RWPE2 (cell line): ENCODE data around the gene UVRAG.
"Not testable (repeated sequence)": the region's sequence is repeated elsewhere in the genome, so short reads cannot be mapped to it uniquely, and the experiment has no call there.

ENCODE experiments used
- ATAC-seq: fragments of 200-7000 bp; cut with Tn5 transposase; 3 replicates; pipeline ENCODE4 v1.9.1; 2021; ENCODE audit warnings: low read depth
- DNase-seq: peaks from one replicate; pipeline ENCODE4 v3.0.0-alpha.2; 2020; ENCODE audit warnings: low spot score
- H3K27ac ChIP-seq: fragments of 450-650 bp; 2 replicates; pipeline ENCODE4 v1.5.1; 2017; ENCODE audit warnings: mild to moderate bottlenecking; ENCODE audit not compliant: poor library complexity, severe bottlenecking
- H3K27me3 ChIP-seq: fragments of 250-450 bp; sonication (Bioruptor Pico); 2 replicates; pipeline ENCODE4 v1.5.1; 2021; ENCODE audit warnings: mild to moderate bottlenecking, moderate library complexity; ENCODE audit not compliant: insufficient read depth, poor library complexity, severe bottlenecking
- H3K36me3 ChIP-seq: fragments of 250-450 bp; sonication (Bioruptor Pico); 2 replicates; pipeline ENCODE4 v1.5.1; 2020; ENCODE audit warnings: low read depth, mild to moderate bottlenecking, moderate library complexity
- H3K4me1 ChIP-seq: fragments of 250-450 bp; sonication (Bioruptor Pico); 2 replicates; pipeline ENCODE4 v1.5.1; 2021; ENCODE audit warnings: mild to moderate bottlenecking, moderate library complexity; ENCODE audit not compliant: insufficient read depth, poor library complexity, severe bottlenecking
- H3K4me3 ChIP-seq: fragments of 250-450 bp; sonication (Bioruptor Pico); 2 replicates; pipeline ENCODE4 v1.5.1; 2021; ENCODE audit warnings: mild to moderate bottlenecking, moderate library complexity; ENCODE audit not compliant: severe bottlenecking
- H3K9me3 ChIP-seq: fragments of 250-450 bp; sonication (Bioruptor Pico); 2 replicates; pipeline ENCODE4 v1.5.1; 2021; ENCODE audit warnings: mild to moderate bottlenecking, moderate library complexity; ENCODE audit not compliant: severe bottlenecking
- TF ChIP-seq, protein P1 (sequence below): fragments of 450-650 bp; IDR thresholded peaks from one replicate; pipeline ENCODE4 v1.5.1; 2017; ENCODE audit warnings: mild to moderate bottlenecking, moderate library complexity; ENCODE audit not compliant: poor library complexity, severe bottlenecking

Gene UVRAG

DNA sequence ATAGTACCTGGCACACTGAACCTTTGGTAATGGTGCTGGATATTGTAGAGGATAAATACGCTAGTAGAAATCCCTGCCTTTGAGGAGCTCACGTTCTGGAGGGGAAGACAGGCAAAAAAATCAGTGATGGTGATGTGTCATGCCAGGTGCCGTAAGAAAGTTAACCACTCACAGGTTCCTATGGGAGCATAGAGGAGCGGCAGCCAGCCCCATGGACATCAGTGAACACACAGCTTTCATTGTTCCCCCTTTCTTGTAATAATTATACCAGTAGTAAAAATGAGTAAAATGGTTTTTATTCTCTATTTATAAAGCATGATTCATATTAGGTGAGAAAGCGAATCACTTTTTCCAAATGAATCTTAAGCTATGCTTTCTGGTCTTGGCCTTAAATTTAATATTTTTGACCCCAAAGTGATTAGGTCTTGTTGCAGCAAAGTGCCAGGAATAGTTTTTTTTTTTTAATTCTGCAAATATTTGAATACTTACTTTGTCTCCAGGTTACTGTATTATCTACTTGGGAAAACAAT is 57.9 kb downstream of the UVRAG start:
- Histone ChIP-seq H3K27ac (no peak overlapping the region), H3K4me1 (no peaks in the 10 kb centered on the region), H3K4me3 (no peak overlapping the region), H3K36me3 (no peaks in the 10 kb centered on the region), H3K27me3 (no peaks in the 10 kb centered on the region), H3K9me3 (no peaks in the 10 kb centered on the region)
- DNase-seq, result no peak
- TF ChIP-seq, protein P1, sequence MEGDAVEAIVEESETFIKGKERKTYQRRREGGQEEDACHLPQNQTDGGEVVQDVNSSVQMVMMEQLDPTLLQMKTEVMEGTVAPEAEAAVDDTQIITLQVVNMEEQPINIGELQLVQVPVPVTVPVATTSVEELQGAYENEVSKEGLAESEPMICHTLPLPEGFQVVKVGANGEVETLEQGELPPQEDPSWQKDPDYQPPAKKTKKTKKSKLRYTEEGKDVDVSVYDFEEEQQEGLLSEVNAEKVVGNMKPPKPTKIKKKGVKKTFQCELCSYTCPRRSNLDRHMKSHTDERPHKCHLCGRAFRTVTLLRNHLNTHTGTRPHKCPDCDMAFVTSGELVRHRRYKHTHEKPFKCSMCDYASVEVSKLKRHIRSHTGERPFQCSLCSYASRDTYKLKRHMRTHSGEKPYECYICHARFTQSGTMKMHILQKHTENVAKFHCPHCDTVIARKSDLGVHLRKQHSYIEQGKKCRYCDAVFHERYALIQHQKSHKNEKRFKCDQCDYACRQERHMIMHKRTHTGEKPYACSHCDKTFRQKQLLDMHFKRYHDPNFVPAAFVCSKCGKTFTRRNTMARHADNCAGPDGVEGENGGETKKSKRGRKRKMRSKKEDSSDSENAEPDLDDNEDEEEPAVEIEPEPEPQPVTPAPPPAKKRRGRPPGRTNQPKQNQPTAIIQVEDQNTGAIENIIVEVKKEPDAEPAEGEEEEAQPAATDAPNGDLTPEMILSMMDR, result no peak
- no peak for ATAC-seq

DNA sequence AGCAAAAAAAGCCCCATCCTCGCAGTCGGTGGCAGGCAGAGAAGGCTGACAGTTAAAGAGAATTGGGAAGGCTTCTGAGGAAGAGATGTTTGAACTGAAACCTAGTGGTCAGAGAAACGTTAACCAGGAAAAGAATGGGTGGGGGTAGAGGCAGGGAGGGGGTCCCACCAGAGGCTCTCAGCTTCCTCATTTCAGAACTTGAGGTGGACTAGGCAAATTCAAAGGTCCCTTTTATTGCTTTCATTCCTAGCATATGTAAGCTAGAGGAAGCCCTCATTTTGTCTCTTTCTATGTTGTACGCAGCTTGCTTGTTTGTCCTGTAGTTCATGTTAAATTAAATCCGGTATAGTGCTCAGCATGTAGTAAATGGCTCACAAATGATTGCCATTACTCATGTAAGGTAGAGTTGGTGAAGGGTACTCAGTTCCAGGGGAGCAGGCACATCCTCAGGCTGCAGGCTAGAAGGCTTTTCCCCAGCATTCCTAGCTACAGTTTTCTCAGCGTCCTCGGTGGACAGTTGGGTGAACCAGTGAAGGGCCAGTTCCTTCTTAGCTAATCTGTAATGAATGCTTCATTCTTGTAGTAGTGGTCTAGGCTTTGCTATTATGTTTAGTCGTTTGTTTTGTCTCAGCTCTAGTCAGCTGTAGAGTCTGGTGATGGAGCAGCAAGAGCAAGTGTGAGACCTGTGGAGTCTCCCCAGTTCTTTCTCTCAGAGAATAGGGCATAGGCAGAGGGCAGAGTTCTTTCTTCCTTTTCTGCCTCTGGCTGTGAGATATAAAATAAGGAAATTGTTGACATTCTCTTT is 58.6 kb downstream of the UVRAG start:
- Histone ChIP-seq H3K4me1 (no peaks in the 10 kb centered on the region), H3K27ac (no peak overlapping the region), H3K36me3 (no peaks in the 10 kb centered on the region), H3K27me3 (no peaks in the 10 kb centered on the region), H3K9me3 (no peaks in the 10 kb centered on the region), H3K4me3 (no peak overlapping the region)
- DNase-seq (no peak), ATAC-seq (no peak)
- TF ChIP-seq, protein P1, result no peak

DNA sequence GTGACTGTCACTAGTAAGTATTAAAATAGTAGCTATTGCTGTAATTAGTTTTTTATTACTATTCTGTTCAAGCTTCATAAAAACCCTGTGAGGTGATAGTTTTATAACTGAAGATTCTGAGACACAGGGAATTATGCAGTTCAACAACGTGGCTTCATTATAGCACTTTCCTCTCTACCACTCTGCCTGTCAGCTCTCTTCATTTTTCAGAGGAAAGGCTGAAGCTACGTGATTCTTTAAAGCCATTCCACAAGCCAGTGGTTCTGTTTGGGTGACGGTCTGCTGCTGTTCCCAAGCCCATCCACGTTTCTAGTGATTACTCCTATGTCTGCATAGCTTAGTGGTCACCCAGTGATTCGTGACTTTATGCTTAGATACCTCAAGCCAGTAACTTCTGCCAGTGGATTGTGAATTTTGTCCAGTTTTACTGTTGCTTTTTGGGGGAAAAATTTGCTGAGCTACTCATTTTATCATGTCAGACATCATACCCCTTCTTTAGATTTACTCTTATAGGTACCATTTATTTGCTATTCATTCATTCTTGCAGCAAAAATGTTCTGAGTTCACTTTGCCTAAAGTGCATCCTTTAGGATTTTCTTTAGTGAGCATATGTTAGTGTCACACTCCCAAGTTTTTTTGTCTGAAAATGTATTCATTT is 59.8 kb downstream of the UVRAG start:
- DNase-seq (no peak), ATAC-seq (no peak)
- TF ChIP-seq, protein P1, result no peak
- no peaks in the 10 kb centered on the region for H3K36me3 ChIP-seq
- no peaks in the 10 kb centered on the region for H3K4me1 ChIP-seq
- H3K27me3 ChIP-seq, result no peaks in the 10 kb centered on the region
- H3K4me3 ChIP-seq, result no peak overlapping the region
- H3K9me3 ChIP-seq, result no peaks in the 10 kb centered on the region
- H3K27ac ChIP-seq, result no peak overlapping the region

DNA sequence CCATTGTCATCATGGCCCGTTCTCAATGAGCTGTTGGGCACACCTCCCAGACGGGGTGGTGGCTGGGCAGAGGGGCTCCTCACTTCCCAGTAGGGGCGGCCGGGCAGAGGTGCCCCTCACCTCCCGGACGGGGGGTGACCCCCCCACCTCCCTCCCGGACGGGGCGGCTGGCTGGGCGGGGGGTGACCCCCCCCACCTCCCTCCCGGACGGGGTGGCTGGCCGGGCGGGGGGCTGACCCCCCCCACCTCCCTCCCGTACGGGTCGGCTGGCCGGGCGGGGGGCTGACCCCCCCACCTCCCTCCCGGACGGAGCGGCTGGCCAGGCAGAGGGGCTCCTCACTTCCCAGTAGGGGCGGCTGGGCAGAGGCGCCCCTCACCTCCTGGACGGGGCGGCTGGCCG is 62.3 kb downstream of the UVRAG start:
- H3K9me3 ChIP-seq, ATAC-seq, DNase-seq, H3K4me3 ChIP-seq, H3K4me1 ChIP-seq, H3K27ac ChIP-seq, H3K36me3 ChIP-seq, H3K27me3 ChIP-seq: not testable (repeated sequence)

DNA sequence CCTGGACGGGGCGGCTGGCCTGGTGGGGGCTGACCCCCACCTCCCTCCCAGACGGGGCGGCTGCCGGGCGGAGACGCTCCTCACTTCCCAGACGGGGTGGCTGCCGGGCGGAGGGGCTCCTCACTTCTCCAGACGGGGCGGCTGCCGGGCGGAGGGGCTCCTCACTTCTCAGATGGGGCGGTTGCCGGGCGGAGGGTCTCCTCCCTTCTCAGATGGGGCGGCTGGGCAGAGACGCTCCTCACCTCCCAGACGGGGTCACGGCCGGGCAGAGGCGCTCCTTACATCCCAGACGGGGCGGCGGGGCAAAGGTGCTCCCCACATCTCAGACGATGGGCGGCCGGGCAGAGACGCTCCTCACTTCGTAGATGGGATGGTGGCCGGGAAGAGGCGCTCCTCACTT is 62.9 kb downstream of the UVRAG start:
- H3K4me1 ChIP-seq, H3K36me3 ChIP-seq: not testable (repeated sequence)

More for the DNA sequence above, 62.9 kb downstream of the UVRAG start:
- ATAC-seq, H3K27me3 ChIP-seq, H3K27ac ChIP-seq, H3K9me3 ChIP-seq, DNase-seq, H3K4me3 ChIP-seq: not testable (repeated sequence)
